ENCODE results near the gene FSTL4. TPM values are rescaled to one million over a fixed set of nuclear protein-coding genes. Genes with fewer than 3 reads are reported as not detected.
"Not testable (repeated sequence)": the region's sequence is repeated elsewhere in the genome, so short reads cannot be mapped to it uniquely, and the experiment has no call there.

Gene FSTL4
- polyA plus RNA-seq, 1 of the 3 experiments (the other 2 are of a cell fraction): not detected

DNA sequence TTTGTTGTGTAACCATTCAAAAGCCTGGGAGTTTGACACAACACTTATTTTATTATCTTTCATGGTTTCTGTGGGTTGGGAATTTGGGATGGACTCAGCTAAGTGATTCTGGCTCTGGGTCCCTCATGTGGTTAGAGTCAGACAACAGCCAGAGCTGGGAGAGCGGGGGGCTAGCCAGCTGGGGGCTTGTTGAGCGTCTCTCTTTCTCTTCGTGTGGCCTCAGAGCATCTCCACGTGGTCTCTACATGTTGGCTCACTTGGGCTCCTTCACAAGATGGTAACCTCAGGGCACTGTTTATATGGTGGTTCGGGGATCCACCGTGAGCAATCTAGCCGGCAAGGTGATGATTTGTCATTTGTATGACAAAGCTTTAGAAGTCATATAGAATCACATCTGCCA, 73.6 kb downstream of the FSTL4 start:
- CTCF ChIA-PET: interaction anchor here (1.1 kb wide), 2 partner anchors 15 to 114 kb away, joined by 3 to 4 read pairs; no protein-coding TSS in a partner anchor

DNA sequence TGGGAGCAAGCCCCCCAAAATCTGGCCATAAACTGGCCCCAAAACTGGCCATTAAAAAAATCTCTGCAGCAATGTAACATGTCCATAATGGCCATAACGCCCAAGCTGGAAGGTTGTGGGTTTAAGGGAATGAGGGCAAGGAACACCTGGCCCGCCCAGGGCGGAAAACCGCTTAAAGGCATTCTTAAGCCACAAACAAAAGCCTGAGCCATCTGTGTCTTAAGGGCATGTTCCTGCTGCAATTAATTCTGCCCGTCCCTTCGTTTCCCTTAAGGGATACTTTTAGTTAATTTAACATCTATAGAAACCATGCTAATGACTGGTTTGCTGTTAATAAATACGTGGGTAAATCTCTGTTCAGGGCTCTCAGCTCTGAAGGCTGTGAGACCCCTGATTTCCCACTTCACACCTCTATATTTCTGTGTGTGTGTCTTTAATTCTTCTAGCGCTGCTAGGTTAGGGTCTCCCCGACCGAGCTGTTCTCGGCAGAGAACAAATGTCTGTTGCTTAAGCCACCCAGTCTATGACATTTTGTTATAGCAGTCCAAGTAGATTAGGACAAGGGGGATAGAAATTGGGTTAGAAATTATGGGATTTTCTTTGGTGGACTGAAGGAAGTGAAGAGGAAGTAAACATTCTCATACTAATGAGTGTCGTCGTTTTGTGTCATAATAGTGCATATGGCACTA, 77.0 kb downstream of the FSTL4 start:
- H3K4me2 ChIP-seq; DNase-seq; H3K9me2 ChIP-seq; H3K27me3 ChIP-seq (ENCODE audit: insufficient read depth); H3K9me3 ChIP-seq; H3K27ac ChIP-seq (ENCODE audit: low read depth in 2 of 2, low read length in 1 of 2); H3K4me3 ChIP-seq (ENCODE audit: low read depth in 2 of 2, low read length in 1 of 2); H3F3A ChIP-seq (replicated peaks; ENCODE audit: insufficient read depth); POLR2A ChIA-PET; H3K4me1 ChIP-seq (ENCODE audit: control insufficient read depth in 1 of 2, insufficient read depth in 2 of 2, low read depth in 1 of 2, low read length in 1 of 2); H2AFZ ChIP-seq (ENCODE audit: low read depth); H3K79me2 ChIP-seq (ENCODE audit: insufficient read depth); H3K9ac ChIP-seq; H3K36me3 ChIP-seq (replicated peaks in 1 of 2; ENCODE audit: control insufficient read depth in 1 of 2, insufficient read depth in 2 of 2, low read length in 1 of 2); H4K20me1 ChIP-seq (ENCODE audit: insufficient read depth): not testable (repeated sequence)
- CTCF ChIA-PET: interaction anchor here (1.2 kb wide), 1 partner anchor 18 kb away, joined by 5 read pairs; no protein-coding TSS in a partner anchor
- 58% methylated on average over 13 of the region's 13 CpGs for WGBS (ENCODE audit: low lambda C conversion rate)

More for the DNA sequence above, 73.6 kb downstream of the FSTL4 start:
- H3K4me1 ChIP-seq (ENCODE audit: control insufficient read depth in 1 of 2, insufficient read depth in 2 of 2, low read depth in 1 of 2, low read length in 1 of 2): no peaks in the 10 kb centered on the region
- H3F3A ChIP-seq (replicated peaks; ENCODE audit: insufficient read depth): no peaks in the 10 kb centered on the region
- WGBS (ENCODE audit: low lambda C conversion rate): 28% methylated on average over 6 of the region's 7 CpGs
- H3K4me2 ChIP-seq: no peak overlapping the region
- no peaks in the 10 kb centered on the region for H3K9me3 ChIP-seq
- POLR2A ChIA-PET: no interaction called here
- peaks cover 5% of the 10 kb centered on the region; the same call in 1 of the 2 replicates for H3K27me3 ChIP-seq (ENCODE audit: insufficient read depth)
- no peaks in the 10 kb centered on the region for H3K36me3 ChIP-seq (replicated peaks in 1 of 2; ENCODE audit: control insufficient read depth in 1 of 2, insufficient read depth in 2 of 2, low read length in 1 of 2)
- H3K9me2 ChIP-seq: no peaks in the 10 kb centered on the region
- no peak for DNase-seq
- no peak overlapping the region for H3K9ac ChIP-seq
- H4K20me1 ChIP-seq (ENCODE audit: insufficient read depth): no peaks in the 10 kb centered on the region
- TF ChIP-seq, protein P1, sequence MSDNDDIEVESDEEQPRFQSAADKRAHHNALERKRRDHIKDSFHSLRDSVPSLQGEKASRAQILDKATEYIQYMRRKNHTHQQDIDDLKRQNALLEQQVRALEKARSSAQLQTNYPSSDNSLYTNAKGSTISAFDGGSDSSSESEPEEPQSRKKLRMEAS (IDR thresholded peaks at IDR 0.05; ENCODE audit: low read depth): no peak
- TF ChIP-seq, protein P2, sequence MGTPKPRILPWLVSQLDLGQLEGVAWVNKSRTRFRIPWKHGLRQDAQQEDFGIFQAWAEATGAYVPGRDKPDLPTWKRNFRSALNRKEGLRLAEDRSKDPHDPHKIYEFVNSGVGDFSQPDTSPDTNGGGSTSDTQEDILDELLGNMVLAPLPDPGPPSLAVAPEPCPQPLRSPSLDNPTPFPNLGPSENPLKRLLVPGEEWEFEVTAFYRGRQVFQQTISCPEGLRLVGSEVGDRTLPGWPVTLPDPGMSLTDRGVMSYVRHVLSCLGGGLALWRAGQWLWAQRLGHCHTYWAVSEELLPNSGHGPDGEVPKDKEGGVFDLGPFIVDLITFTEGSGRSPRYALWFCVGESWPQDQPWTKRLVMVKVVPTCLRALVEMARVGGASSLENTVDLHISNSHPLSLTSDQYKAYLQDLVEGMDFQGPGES (IDR thresholded peaks at IDR 0.05; ENCODE audit: low read depth, low read length): no peak
- TF ChIP-seq RCOR1 (IDR thresholded peaks at IDR 0.05; ENCODE audit: low read length) (no peak), RFX5 (IDR thresholded peaks at IDR 0.05; ENCODE audit: low read length) (no peak), RAD21 (IDR thresholded peaks at IDR 0.05; ENCODE audit: low read length) (no peak), NRF1 (IDR thresholded peaks at IDR 0.05; ENCODE audit: low read depth, low read length) (no peak)
- H3K79me2 ChIP-seq (ENCODE audit: insufficient read depth): no peaks in the 10 kb centered on the region
- no peak overlapping the region for H3K4me3 ChIP-seq (ENCODE audit: low read depth in 2 of 2, low read length in 1 of 2)
- no peak overlapping the region for H3K27ac ChIP-seq (ENCODE audit: low read depth in 2 of 2, low read length in 1 of 2)
- H2AFZ ChIP-seq (ENCODE audit: low read depth): no peak overlapping the region

DNA sequence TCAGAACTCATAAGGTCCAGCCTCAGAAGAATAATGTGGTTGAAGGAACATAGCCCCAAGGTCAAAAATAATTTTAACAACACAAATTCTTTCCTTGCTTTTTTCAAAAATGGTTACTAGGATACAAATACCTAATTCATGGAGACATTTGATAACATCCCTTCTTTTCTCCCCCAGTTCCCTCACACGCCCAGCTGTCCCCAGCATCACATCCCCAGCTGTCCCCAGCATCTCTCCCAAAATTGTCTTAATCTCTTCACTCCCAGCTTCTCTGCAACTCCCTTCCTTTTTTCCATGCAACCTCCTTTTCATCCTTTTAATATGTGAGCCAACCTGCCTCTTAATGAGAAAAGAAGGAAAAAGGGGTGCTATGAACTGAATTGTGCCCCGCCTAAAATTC, 77.8 kb downstream of the FSTL4 start:
- Histone ChIP-seq H3K4me3 (ENCODE audit: low read depth in 2 of 2, low read length in 1 of 2) (no peak overlapping the region), H3K36me3 (replicated peaks in 1 of 2; ENCODE audit: control insufficient read depth in 1 of 2, insufficient read depth in 2 of 2, low read length in 1 of 2) (no peaks in the 10 kb centered on the region), H3K9me3 (no peaks in the 10 kb centered on the region), H3K79me2 (ENCODE audit: insufficient read depth) (no peaks in the 10 kb centered on the region), H3K9ac (no peak overlapping the region), H3K27me3 (ENCODE audit: insufficient read depth) (no peaks in the 10 kb centered on the region), H3K9me2 (no peaks in the 10 kb centered on the region), H4K20me1 (ENCODE audit: insufficient read depth) (no peaks in the 10 kb centered on the region), H3F3A (replicated peaks; ENCODE audit: insufficient read depth) (no peaks in the 10 kb centered on the region), H2AFZ (ENCODE audit: low read depth) (no peak overlapping the region), H3K4me2 (no peak overlapping the region), H3K4me1 (ENCODE audit: control insufficient read depth in 1 of 2, insufficient read depth in 2 of 2, low read depth in 1 of 2, low read length in 1 of 2) (no peaks in the 10 kb centered on the region), H3K27ac (ENCODE audit: low read depth in 2 of 2, low read length in 1 of 2) (no peak overlapping the region)
- no peak for DNase-seq
- 59% methylated on average over 2 of the region's 2 CpGs for WGBS (ENCODE audit: low lambda C conversion rate)
- ChIA-PET CTCF (interaction anchor here (1.2 kb wide), 1 partner anchor 19 kb away, joined by 5 read pairs; no protein-coding TSS in a partner anchor), POLR2A (no interaction called here)
- TF ChIP-seq FOXJ3 (CRISPR knock-in tag; IDR thresholded peaks at IDR 0.05) (no peak), TEAD4 (IDR thresholded peaks at IDR 0.05; ENCODE audit: borderline replicate concordance, insufficient read depth) (no peak), SIN3A (IDR thresholded peaks at IDR 0.05; ENCODE audit: borderline replicate concordance, low read depth, low read length) (no peak), EP300 (IDR thresholded peaks at IDR 0.05; ENCODE audit: borderline replicate concordance in 1 of 2, low read depth in 1 of 2, low read length in 1 of 2) (no peak), EZH2phosphoT487 (IDR thresholded peaks at IDR 0.05; ENCODE audit: borderline replicate concordance, low read depth) (no peak), RFX5 (IDR thresholded peaks at IDR 0.05; ENCODE audit: low read length) (no peak), TAF1 (IDR thresholded peaks at IDR 0.05; ENCODE audit: borderline replicate concordance, low read depth, low read length) (no peak)
- TF ChIP-seq, protein P3, sequence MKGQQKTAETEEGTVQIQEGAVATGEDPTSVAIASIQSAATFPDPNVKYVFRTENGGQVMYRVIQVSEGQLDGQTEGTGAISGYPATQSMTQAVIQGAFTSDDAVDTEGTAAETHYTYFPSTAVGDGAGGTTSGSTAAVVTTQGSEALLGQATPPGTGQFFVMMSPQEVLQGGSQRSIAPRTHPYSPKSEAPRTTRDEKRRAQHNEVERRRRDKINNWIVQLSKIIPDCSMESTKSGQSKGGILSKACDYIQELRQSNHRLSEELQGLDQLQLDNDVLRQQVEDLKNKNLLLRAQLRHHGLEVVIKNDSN (IDR thresholded peaks at IDR 0.05; ENCODE audit: borderline replicate concordance, low read depth): no peak

All from SK-N-SH (cell line).